Measurements from ENCODE around the gene PEX6.
A peak's percentile ranks its signal among the peaks of the same experiment; 100 is the strongest.

Gene PEX6

DNA sequence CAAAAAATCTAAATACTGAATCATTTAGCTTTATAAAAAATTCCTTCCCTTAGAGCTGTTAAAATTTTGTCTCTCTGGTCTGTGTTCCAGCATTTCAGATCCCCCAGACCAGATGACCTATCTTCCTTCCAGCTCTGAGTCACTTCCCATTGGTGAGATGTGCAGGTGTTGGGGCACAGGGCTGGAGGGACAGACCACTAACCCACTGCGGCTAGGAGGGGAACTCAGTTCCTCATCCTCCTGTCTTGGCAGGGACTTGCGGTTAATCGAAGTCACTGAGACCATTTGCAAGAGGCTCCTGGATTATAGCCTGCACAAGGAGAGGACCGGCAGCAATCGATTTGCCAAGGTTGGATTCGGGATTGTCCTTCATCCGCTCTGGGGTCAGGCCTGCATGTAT lies 43.7 kb downstream of the PEX6 start:
- DNase-seq (ENCODE audit: low read depth), result no peak

- no peak for DNase-seq (ENCODE audit: low read depth)
Measured at GRCh38 chr6:42933205-42933604, 45.8 kb downstream of the PEX6 start.

DNA sequence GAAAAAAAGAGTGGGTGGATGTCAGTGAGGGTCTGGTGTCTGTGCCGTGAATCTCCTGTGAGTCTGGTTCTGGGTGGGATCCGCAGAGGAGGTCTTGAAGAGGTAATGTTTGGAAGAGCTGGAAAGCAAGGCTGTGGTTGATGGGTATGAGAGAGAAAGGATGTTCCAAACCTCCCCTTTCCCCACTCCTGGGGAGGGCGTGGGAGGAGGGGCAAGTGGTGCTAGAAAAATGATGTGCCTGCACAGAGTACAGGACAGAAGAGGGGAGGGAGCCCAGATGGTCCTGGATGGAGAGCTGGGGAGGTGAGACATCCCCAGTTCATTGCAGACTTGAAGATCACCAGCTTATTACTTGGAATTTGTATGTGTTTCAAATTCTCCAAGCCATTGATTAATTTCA lies 46.6 kb downstream of the PEX6 start:
- no peak for DNase-seq (ENCODE audit: low read depth)

GRCh38 chr6:42929821-42930360 lies 49.1 kb downstream of the PEX6 start:
- DNase-seq (ENCODE audit: low read depth), result peak; percentile 47

- peak; percentile 93 for DNase-seq (ENCODE audit: low read depth)
Measured at GRCh38 chr6:42928986-42929820, 49.8 kb downstream of the PEX6 start, which contains the start of gene CNPY3. Gene CNPY3 (plus strand): TSS chr6:42929480. CDS start chr6:42929571, 91 bp downstream.

- DNase-seq (ENCODE audit: low read depth), result no peak
Measured at GRCh38 chr6:42925248-42925857, 53.6 kb downstream of the PEX6 start.

DNA sequence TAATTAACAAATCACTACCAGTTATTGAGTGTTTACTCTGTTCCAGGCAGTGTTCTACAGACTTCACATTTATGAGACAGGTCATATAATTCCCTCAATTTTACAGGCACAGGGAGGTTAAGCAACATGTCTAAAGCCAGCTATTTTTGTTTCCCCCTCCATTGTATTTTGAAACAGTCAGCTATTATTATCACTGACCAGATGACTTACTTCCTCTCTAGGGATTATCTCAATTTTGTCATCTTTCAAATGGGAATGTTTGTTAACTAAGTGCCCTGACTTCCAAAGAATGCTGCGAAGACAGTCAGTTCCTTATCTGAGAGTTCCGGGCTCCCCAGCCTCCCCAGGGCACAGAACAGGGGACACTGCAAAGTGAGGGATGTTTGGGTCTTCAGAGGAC lies 55.3 kb downstream of the PEX6 start:
- DNase-seq (ENCODE audit: low read depth), result no peak

GRCh38 chr6:42921801-42922200 lies 57.2 kb downstream of the PEX6 start:
- no peak for DNase-seq (ENCODE audit: low read depth)

GRCh38 chr6:42916288-42916687 lies 62.7 kb downstream of the PEX6 start:
- DNase-seq (ENCODE audit: low read depth), result no peak

GRCh38 chr6:42915732-42916131 lies 63.2 kb downstream of the PEX6 start, which contains the start of gene PTCRA:
Gene PTCRA (plus strand): TSS chr6:42916053. CDS start chr6:42916070, 17 bp downstream.
- no peak for DNase-seq (ENCODE audit: low read depth)

DNA sequence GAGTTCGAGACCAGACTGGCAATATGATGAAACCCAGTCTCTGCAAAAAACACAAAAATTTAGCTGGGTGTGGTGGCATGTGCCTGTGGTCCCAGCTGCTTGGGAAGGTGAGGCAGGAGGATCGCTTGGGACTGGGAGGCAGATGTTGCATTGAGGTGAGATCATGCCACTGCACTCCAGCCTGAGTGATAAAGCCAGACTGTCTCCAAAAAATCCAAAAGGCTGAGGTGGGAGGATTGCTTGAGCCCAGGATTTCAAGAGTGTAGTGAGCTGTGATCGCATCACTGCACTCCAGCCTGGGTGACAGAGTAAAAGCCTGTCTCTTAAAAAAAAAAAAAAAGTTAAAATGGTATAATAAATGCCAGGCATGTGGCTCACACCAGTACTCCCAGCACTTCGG lies 64.4 kb downstream of the PEX6 start:
- no peak for DNase-seq (ENCODE audit: low read depth)
